Activated naive CD8-positive, alpha-beta T cell treated with anti-CD3 and anti-CD28 coated beads, Interleukin-2, amount 10 ng/mL, durations not matched to agents 7 days and 5 days (primary cell): ENCODE measurements around the gene FOXF1. TPM values are rescaled to one million over a fixed set of nuclear protein-coding genes. Genes with fewer than 3 reads are reported as not detected.

Experiments used
- ATAC-seq: fragments of 150-1000 bp; cut with Tn5 transposase; one replicate; pipeline ENCODE4 v1.10.0; 2021; ENCODE audit warnings: low read depth, moderate library complexity
- POLR2A ChIA-PET: fragments of 350-600 bp; sonication (Branson Sonifier 250); formaldehyde crosslinking; loops from one replicate; lab custom pipeline; 2021; ENCODE audit warnings: antibody characterized with exemption; lab: Charles Lee
- DNase-seq: peaks from one replicate; pipeline ENCODE4 v3.0.0; 2021
- H3K27ac Mint-ChIP-seq: one replicate; pipeline ENCODE4 v1.8.0; 2022; ENCODE audit warnings: mild to moderate bottlenecking, mixed read lengths
- H3K27me3 Mint-ChIP-seq: one replicate; pipeline ENCODE4 v1.8.0; 2022; ENCODE audit warnings: mild to moderate bottlenecking, moderate library complexity, mixed read lengths
- H3K36me3 Mint-ChIP-seq: one replicate; pipeline ENCODE4 v1.8.0; 2021; ENCODE audit warnings: mild to moderate bottlenecking, mixed read lengths
- H3K4me1 Mint-ChIP-seq: one replicate; pipeline ENCODE4 v1.8.0; 2021; ENCODE audit warnings: mixed read lengths
- H3K4me3 Mint-ChIP-seq: one replicate; pipeline ENCODE4 v1.8.0; 2022; ENCODE audit warnings: mild to moderate bottlenecking, moderate library complexity, mixed read lengths
- H3K9me3 Mint-ChIP-seq: one replicate; pipeline ENCODE4 v1.8.0; 2021; ENCODE audit warnings: mixed read lengths
- total RNA-seq, 2 experiments: library from RNA; stranded (reverse); gene quantifications; one replicate each; pipeline ENCODE4 v1.2.3, GENCODE V29; 2021

FOXF1 gene
- total RNA-seq, 2 experiments from 2014 or later: not detected

DNA sequence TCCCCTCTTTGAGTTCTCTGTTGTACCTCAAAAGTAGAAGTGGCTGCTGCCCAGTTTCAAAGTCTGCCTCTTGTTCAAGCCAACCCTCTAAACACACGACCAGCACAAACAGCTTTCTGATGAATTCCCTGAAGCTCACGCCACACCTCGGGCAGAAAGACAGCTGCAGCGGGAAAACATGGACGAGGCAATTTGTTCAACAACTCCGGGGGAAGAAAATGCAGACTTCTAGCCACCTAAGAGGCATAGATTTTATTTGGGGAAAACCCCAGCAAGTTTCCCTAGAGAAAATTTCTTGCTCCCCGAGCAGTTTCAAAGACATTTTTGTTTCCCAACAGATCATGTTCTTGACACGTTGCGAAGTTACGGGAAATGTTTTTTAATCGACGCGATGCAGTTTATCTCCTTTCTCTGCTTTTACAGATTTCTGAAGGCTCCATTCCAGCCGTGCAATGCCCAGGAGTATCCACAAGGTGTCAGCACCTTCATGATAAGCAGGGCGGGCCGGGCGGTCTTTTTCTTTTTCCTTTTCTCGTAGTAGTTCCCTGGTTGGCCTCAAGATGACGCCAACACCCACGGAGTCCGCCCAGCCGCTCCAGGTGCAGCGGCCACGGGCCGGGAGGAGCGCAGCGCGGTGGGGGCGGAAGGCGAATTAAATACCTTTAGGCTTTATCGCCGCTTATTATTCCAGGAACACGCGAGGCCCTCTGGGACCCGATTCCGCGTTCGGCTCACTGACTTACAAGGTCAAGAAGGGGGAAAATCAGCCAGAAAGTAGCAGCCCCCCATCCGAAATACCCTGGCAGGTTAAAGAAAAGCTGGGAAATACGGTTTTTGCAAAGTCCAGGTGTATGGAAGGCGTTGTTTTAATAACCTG, 53.4 kb downstream of the FOXF1 start:
- Mint-ChIP-seq H3K27me3 (peaks cover 45% of the 10 kb centered on the region), H3K36me3 (no peaks in the 10 kb centered on the region), H3K9me3 (no peaks in the 10 kb centered on the region), H3K27ac (no peak overlapping the region), H3K4me1 (peaks cover 7% of the 10 kb centered on the region), H3K4me3 (peak overlapping the region; percentile 45)
- ATAC-seq: peak; percentile 70
- DNase-seq: peak; percentile 81
- POLR2A ChIA-PET: no interaction called here

Other genes with a start within 250 kb of the FOXF1 start
- gene MTHFSD, start 44.7 kb downstream of the FOXF1 start, total RNA-seq: 10 to 100 TPM; 33.2 to 34.6 TPM
- gene FOXC2, start 56.3 kb downstream of the FOXF1 start, total RNA-seq: not detected
- not detected for gene FOXL1, start 68.0 kb downstream of the FOXF1 start, total RNA-seq